B cell (primary cell): ENCODE results near the gene PHKA2. TPM values are rescaled to one million over a fixed set of nuclear protein-coding genes. Genes with fewer than 3 reads are reported as not detected.

Experiments used
- ATAC-seq: fragments of 200-7000 bp; cut with Tn5 transposase; one replicate; pipeline ENCODE4 v1.10.0; 2021; ENCODE audit warnings: low read depth, mild to moderate bottlenecking, moderate number of reproducible peaks, moderate library complexity
- CTCF ChIA-PET: fragments of 350-600 bp; sonication (Branson Sonifier 250); formaldehyde crosslinking; loops from one replicate; lab custom pipeline; 2021; ENCODE audit warnings: antibody characterized with exemption, inconsistent platforms; lab: Charles Lee
- POLR2A ChIA-PET: fragments of 350-600 bp; sonication (Branson Sonifier 250); formaldehyde crosslinking; loops from one replicate; lab custom pipeline; 2021; ENCODE audit warnings: antibody characterized with exemption; lab: Charles Lee
- DNase-seq: peaks from one replicate; pipeline ENCODE4 v3.0.0; 2013
- H2AFZ ChIP-seq: 2 replicates; pipeline ENCODE4 v1.6.1; 2012; ENCODE audit warnings: mild to moderate bottlenecking, low read depth, low read length; ENCODE audit not compliant: insufficient read depth, poor library complexity, severe bottlenecking
- H3K27ac ChIP-seq, 2 donors: 1 replicate in 1 of 2; 2 replicates in 1 of 2; pipeline ENCODE4 v1.5.1; 2012 to 2013; ENCODE audit warnings: low read length in 2 of 2, mild to moderate bottlenecking in 2 of 2, moderate library complexity in 1 of 2
- H3K27me3 ChIP-seq, 4 experiments: fragments of 200-600 bp in 1 of 4; sonication (generic) in 1 of 4; replicated peaks in 1 of 4; 1 replicate in 2 of 4; 2 replicates in 2 of 4; pipeline versions ENCODE4 v1.6.1 to v1.7.0; 2013 to 2016; ENCODE audit warnings: low read length in 3 of 4, mild to moderate bottlenecking in 2 of 4, mixed read lengths in 1 of 4, moderate library complexity in 1 of 4; ENCODE audit not compliant: insufficient read depth in 4 of 4, control insufficient read depth in 3 of 4; ENCODE audit errors: control extremely low read depth in 1 of 4
- H3K36me3 ChIP-seq, 2 experiments: replicated peaks in 1 of 2; 1 replicate in 1 of 2; 2 replicates in 1 of 2; pipeline versions ENCODE4 v1.6.1 to v1.7.1; 2013; ENCODE audit warnings: low read length in 1 of 2; ENCODE audit not compliant: insufficient read depth in 2 of 2, control insufficient read depth in 1 of 2; ENCODE audit errors: control extremely low read depth in 1 of 2, extremely low read depth in 1 of 2
- H3K4me1 ChIP-seq, 2 donors: fragments of 200-600 bp in 1 of 2; sonication (generic) in 1 of 2; 1 replicate in 1 of 2; 2 replicates in 1 of 2; pipeline versions ENCODE4 v1.5.1 to v1.6.1; 2013 to 2017; ENCODE audit warnings: low read length in 2 of 2; ENCODE audit not compliant: control insufficient read depth in 2 of 2, insufficient read depth in 2 of 2
- H3K4me2 ChIP-seq: replicated peaks from 2 replicates; pipeline ENCODE3; 2012; ENCODE audit warnings: mild to moderate bottlenecking, low read depth, low read length; ENCODE audit not compliant: poor library complexity, severe bottlenecking
- H3K4me3 ChIP-seq, 5 experiments: fragments of 200-600 bp in 1 of 5; sonication (generic) in 1 of 5; 1 replicate in 3 of 5; 2 replicates in 2 of 5; pipeline versions ENCODE4 v1.5.1 to v1.7.0; 2011 to 2016; ENCODE audit warnings: low read length in 4 of 5, mild to moderate bottlenecking in 4 of 5, low read depth in 2 of 5, control low read depth in 1 of 5, moderate library complexity in 1 of 5; ENCODE audit not compliant: insufficient read depth in 1 of 5; ENCODE audit errors: control extremely low read depth in 1 of 5, extremely low read depth in 1 of 5
- H3K79me2 ChIP-seq: fragments of 200-600 bp; sonication (generic); one replicate; pipeline ENCODE4 v1.6.0; 2016; ENCODE audit warnings: low read length; ENCODE audit not compliant: control insufficient read depth, insufficient read depth
- H3K9ac ChIP-seq: fragments of 200-600 bp; sonication (generic); 2 replicates; pipeline ENCODE4 v1.6.1; 2017; ENCODE audit warnings: mild to moderate bottlenecking, low read length, moderate library complexity
- H3K9me3 ChIP-seq, 3 donors: one replicate each; pipeline versions ENCODE4 v1.6.1 to v1.7.1; 2013; ENCODE audit warnings: low read length in 2 of 3; ENCODE audit not compliant: control insufficient read depth in 2 of 3, insufficient read depth in 1 of 3; ENCODE audit errors: control extremely low read depth in 1 of 3
- H4K20me1 ChIP-seq: 2 replicates; pipeline ENCODE4 v1.6.0; 2012; ENCODE audit warnings: mild to moderate bottlenecking, low read length; ENCODE audit not compliant: insufficient read depth, control insufficient read depth, poor library complexity, severe bottlenecking
- H3K27ac Mint-ChIP-seq: one replicate; pipeline ENCODE4 v1.8.0; 2021; ENCODE audit warnings: mixed read lengths
- H3K27me3 Mint-ChIP-seq: one replicate; pipeline ENCODE4 v1.8.0; 2021; ENCODE audit warnings: mixed read lengths
- H3K4me1 Mint-ChIP-seq: one replicate; pipeline ENCODE4 v1.8.0; 2021; ENCODE audit warnings: mixed read lengths
- H3K4me3 Mint-ChIP-seq: one replicate; pipeline ENCODE4 v1.8.0; 2021; ENCODE audit warnings: mixed read lengths
- H3K9me3 Mint-ChIP-seq: one replicate; pipeline ENCODE4 v1.8.0; 2022; ENCODE audit warnings: mixed read lengths; ENCODE audit not compliant: insufficient read depth
- EZH2 ChIP-seq: IDR thresholded peaks from 2 replicates; pipeline ENCODE4 v1.6.1; 2012; ENCODE audit warnings: borderline replicate concordance, low read depth, mild to moderate bottlenecking, moderate library complexity, low read length; ENCODE audit not compliant: insufficient read depth, poor library complexity, severe bottlenecking
- WGBS: methylation state at CpG from one replicate; pipeline ENCODE4 v1.1.5; 2013; ENCODE audit warnings: missing lambda C conversion rate; ENCODE audit not compliant: insufficient coverage; 5-methylcytosine and 5-hydroxymethylcytosine counted together
- intact Hi-C: fragments of 100-400 bp; cut with micrococcal nuclease; formaldehyde crosslinking; loops from one replicate; pipeline ENCODE4 v1.10.0; 2022
- polyA plus RNA-seq: library from polyadenylated mRNA; depleted of rRNA; stranded (reverse); fragments of >200 nt; gene quantifications from 2 replicates; pipeline ENCODE4 v1.2.3, GENCODE V29; 2012
- total RNA-seq, 2 donors: library from RNA; stranded (reverse); fragments of 120-200 nt in 1 of 2; gene quantifications; 1 replicate in 1 of 2; 2 replicates in 1 of 2; pipeline versions ENCODE4 v1.2.3 to v1.2.4, GENCODE V29; 2013 to 2022
- TF ChIP-seq, protein P1 (sequence below): fragments of 200-600 bp; IDR thresholded peaks from one replicate; pipeline ENCODE4 v1.8.0; 2022; ENCODE audit warnings: antibody characterized with exemption, mild to moderate bottlenecking

Gene PHKA2
- total and polyA plus RNA-seq, 2 donors (not counting 1 experiment from before 2014, with no cell fraction given): 54.6 to 60.6 TPM

DNA sequence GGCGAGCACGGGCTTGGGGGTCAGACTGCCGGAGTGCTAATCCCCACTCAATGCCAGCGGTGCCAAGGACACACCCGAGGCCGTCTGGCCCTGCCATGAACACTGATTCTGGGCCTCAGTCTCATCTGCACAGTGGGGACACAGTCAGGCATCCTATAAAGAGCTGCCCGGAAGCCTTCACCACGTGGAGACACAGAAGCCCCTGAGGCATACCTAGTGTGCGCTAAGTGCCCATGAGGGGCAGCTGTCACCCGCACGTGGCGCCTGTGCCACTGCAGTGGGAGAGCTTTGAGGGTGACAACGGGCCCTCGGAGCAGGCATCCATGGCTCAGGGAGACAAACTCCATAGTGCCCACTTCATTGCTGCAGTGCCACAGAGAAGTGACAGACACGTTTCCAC, 86.3 kb downstream of the PHKA2 start:
- TF ChIP-seq, protein P1, sequence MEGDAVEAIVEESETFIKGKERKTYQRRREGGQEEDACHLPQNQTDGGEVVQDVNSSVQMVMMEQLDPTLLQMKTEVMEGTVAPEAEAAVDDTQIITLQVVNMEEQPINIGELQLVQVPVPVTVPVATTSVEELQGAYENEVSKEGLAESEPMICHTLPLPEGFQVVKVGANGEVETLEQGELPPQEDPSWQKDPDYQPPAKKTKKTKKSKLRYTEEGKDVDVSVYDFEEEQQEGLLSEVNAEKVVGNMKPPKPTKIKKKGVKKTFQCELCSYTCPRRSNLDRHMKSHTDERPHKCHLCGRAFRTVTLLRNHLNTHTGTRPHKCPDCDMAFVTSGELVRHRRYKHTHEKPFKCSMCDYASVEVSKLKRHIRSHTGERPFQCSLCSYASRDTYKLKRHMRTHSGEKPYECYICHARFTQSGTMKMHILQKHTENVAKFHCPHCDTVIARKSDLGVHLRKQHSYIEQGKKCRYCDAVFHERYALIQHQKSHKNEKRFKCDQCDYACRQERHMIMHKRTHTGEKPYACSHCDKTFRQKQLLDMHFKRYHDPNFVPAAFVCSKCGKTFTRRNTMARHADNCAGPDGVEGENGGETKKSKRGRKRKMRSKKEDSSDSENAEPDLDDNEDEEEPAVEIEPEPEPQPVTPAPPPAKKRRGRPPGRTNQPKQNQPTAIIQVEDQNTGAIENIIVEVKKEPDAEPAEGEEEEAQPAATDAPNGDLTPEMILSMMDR: no peak
- TF ChIP-seq EZH2: no peak
- ChIA-PET CTCF (no interaction called here), POLR2A (no interaction called here)
- H3K36me3 ChIP-seq: peaks cover 0 to 4% of the 10 kb centered on the region in 2 experiments
- H3K79me2 ChIP-seq: no peaks in the 10 kb centered on the region
- H2AFZ ChIP-seq: no peak overlapping the region
- no peaks in the 10 kb centered on the region for H3K9me3 Mint-ChIP-seq
- intact Hi-C loops: no loop called here
- no peak overlapping the region for H3K4me3 Mint-ChIP-seq
- H3K4me1 Mint-ChIP-seq: no peaks in the 10 kb centered on the region
- no peaks in the 10 kb centered on the region for H3K4me1 ChIP-seq
- no peak overlapping the region for H3K27ac Mint-ChIP-seq
- H3K27me3 ChIP-seq: no peaks in the 10 kb centered on the region
- no peak overlapping the region for H3K27ac ChIP-seq
- H3K9ac ChIP-seq: no peak overlapping the region
- DNase-seq (no peak), ATAC-seq (no peak)
- H4K20me1 ChIP-seq: no peaks in the 10 kb centered on the region
- 86% methylated on average over 1 of the region's 15 CpGs for WGBS
- no peak overlapping the region for H3K4me2 ChIP-seq
- H3K9me3 ChIP-seq: no peaks in the 10 kb centered on the region
- no peaks in the 10 kb centered on the region for H3K27me3 Mint-ChIP-seq
- no peak overlapping the region for H3K4me3 ChIP-seq

DNA sequence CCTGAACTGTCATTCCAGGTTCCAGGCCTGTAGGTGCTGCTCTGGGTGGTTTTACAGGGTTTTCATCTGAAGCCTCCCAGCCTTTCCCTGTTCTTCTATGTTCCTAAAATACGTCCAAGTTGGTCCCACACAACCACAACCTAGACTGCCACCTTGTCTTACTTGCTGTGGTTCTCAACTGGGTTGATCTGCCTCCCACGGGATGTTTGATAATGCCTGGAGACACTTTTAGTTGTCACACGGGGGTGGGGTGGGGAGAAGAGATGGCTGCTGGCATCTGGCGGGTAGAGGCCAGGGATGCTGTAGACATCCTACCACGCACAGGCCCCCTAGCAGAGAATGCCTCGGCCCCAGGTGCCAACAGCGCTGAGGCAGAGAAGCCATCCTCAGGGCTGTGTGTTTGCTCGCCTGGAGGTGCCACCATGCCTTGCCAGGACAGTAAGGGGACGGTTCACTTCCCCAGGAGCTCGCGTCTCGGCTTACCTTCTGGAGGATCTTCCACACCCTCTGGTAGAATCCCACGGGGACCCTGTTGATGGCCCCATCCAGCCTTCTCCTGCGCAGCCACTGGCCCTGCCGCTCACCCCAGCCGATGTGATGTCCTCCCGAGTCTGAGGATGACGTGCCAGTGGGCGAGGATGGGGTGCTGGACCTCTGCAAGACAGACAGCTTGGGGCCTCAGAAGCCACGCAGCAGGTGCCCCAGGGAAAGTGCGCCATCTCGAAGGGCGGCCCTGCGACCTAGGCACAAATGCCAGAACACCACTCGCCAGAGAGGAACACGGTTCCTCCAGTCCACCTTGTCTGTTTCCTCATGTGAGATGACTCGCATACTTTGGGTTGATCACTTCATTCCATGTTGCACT, 87.0 kb downstream of the PHKA2 start:
- ChIA-PET POLR2A (no interaction called here), CTCF (no interaction called here)
- Histone ChIP-seq H3K9me3 (no peaks in the 10 kb centered on the region), H3K36me3 (peaks cover 0 to 4% of the 10 kb centered on the region in 2 experiments), H3K27ac (no peak overlapping the region), H3K27me3 (no peaks in the 10 kb centered on the region), H3K79me2 (no peaks in the 10 kb centered on the region), H3K9ac (no peak overlapping the region), H3K4me2 (no peak overlapping the region), H4K20me1 (no peaks in the 10 kb centered on the region), H2AFZ (no peak overlapping the region), H3K4me3 (no peak overlapping the region), H3K4me1 (no peaks in the 10 kb centered on the region)
- DNase-seq (no peak), ATAC-seq (no peak)
- no peak overlapping the region for H3K27ac Mint-ChIP-seq
- intact Hi-C loops: no loop called here
- WGBS: 96% methylated on average over 20 of the region's 27 CpGs
- H3K9me3 Mint-ChIP-seq: no peaks in the 10 kb centered on the region
- no peaks in the 10 kb centered on the region for H3K27me3 Mint-ChIP-seq
- TF ChIP-seq, protein P1: no peak
- TF ChIP-seq EZH2: no peak
- H3K4me1 Mint-ChIP-seq: no peaks in the 10 kb centered on the region
- H3K4me3 Mint-ChIP-seq: no peak overlapping the region
